Activated CD4-positive, alpha-beta T cell treated with anti-CD3 and anti-CD28 coated beads for 36 hours (primary cell): ENCODE measurements around the gene DUSP14. TPM values are rescaled to one million over a fixed set of nuclear protein-coding genes. Genes with fewer than 3 reads are reported as not detected.

Experiments
- ATAC-seq: fragments of 200-7000 bp; cut with Tn5 transposase; one replicate; pipeline ENCODE4 v1.10.0; 2021; ENCODE audit warnings: mild to moderate bottlenecking, moderate library complexity
- CTCF ChIA-PET: fragments of 350-600 bp; sonication (Branson Sonifier 250); formaldehyde crosslinking; loops from one replicate; lab custom pipeline; 2021; ENCODE audit warnings: antibody characterized with exemption; lab: Charles Lee
- POLR2A ChIA-PET: fragments of 350-600 bp; sonication (Branson Sonifier 250); formaldehyde crosslinking; loops from one replicate; lab custom pipeline; 2021; ENCODE audit warnings: antibody characterized with exemption, inconsistent platforms; lab: Charles Lee
- DNase-seq: peaks from one replicate; pipeline ENCODE4 v3.0.0-alpha.2; 2020
- H3K27ac Mint-ChIP-seq: one replicate; pipeline ENCODE4 v1.8.0; 2021; ENCODE audit warnings: mixed read lengths
- H3K27me3 Mint-ChIP-seq: one replicate; pipeline ENCODE4 v1.8.0; 2021; ENCODE audit warnings: mixed read lengths
- H3K36me3 Mint-ChIP-seq: one replicate; pipeline ENCODE4 v1.8.0; 2021; ENCODE audit warnings: low read depth, mixed read lengths
- H3K4me1 Mint-ChIP-seq: one replicate; pipeline ENCODE4 v1.8.0; 2021; ENCODE audit warnings: mixed read lengths
- H3K4me3 Mint-ChIP-seq: one replicate; pipeline ENCODE4 v1.8.0; 2021; ENCODE audit warnings: mild to moderate bottlenecking, moderate library complexity, mixed read lengths
- H3K9me3 Mint-ChIP-seq: one replicate; pipeline ENCODE4 v1.8.0; 2021; ENCODE audit warnings: low read depth, mixed read lengths
- intact Hi-C, 2 experiments: fragments of 100-400 bp; cut with DNase I in 1 of 2; cut with micrococcal nuclease in 1 of 2; formaldehyde crosslinking; loops; one replicate each; pipeline versions ENCODE4 v1.14.2 to v1.15.1; 2022 to 2024; cut with DNase I, micrococcal nuclease
- total RNA-seq, 2 experiments: library from RNA; stranded (reverse); gene quantifications; one replicate each; pipeline ENCODE4 v1.2.3, GENCODE V29; 2021

DUSP14 gene
- total RNA-seq, 2 experiments from 2014 or later: 11.9 to 13.1 TPM

- CTCF ChIA-PET: interaction anchor here (0.6 kb wide), 2 partner anchors 32 to 148 kb away, joined by 3 read pairs; no protein-coding TSS in a partner anchor
Measured at GRCh38 chr17:37465069-37465616, 24.5 kb upstream of the DUSP14 start.

GRCh38 chr17:37466471-37466870 lies 23.2 kb upstream of the DUSP14 start:
- DNase-seq: no peak
- intact Hi-C loops: no loop called here
- Mint-ChIP-seq H3K27me3 (no peaks in the 10 kb centered on the region), H3K4me1 (peaks cover 2% of the 10 kb centered on the region), H3K27ac (no peak overlapping the region), H3K4me3 (no peak overlapping the region), H3K36me3 (peaks cover 45% of the 10 kb centered on the region), H3K9me3 (no peaks in the 10 kb centered on the region)
- ATAC-seq: no peak
- CTCF ChIA-PET: no interaction called here
- POLR2A ChIA-PET: interaction anchor here (0.9 kb wide), 1 partner anchor 20 kb away, joined by 3 read pairs; no protein-coding TSS in a partner anchor

More at GRCh38 chr17:37465069-37465616, 24.5 kb upstream of the DUSP14 start:
- no peak for ATAC-seq
- Mint-ChIP-seq H3K4me1 (peaks cover 4% of the 10 kb centered on the region), H3K4me3 (no peak overlapping the region), H3K27ac (no peak overlapping the region), H3K9me3 (no peaks in the 10 kb centered on the region), H3K36me3 (peaks cover 40% of the 10 kb centered on the region), H3K27me3 (no peaks in the 10 kb centered on the region)
- intact Hi-C loops: no loop called here
- POLR2A ChIA-PET: no interaction called here
- DNase-seq: no peak

GRCh38 chr17:37470181-37470580 lies 19.5 kb upstream of the DUSP14 start:
- H3K27ac Mint-ChIP-seq: no peak overlapping the region
- no peaks in the 10 kb centered on the region for H3K9me3 Mint-ChIP-seq
- ATAC-seq (no peak), DNase-seq (no peak)
- no peaks in the 10 kb centered on the region for H3K27me3 Mint-ChIP-seq
- H3K36me3 Mint-ChIP-seq: peaks cover 48% of the 10 kb centered on the region
- H3K4me3 Mint-ChIP-seq: no peak overlapping the region
- ChIA-PET POLR2A (no interaction called here), CTCF (interaction anchor here (0.6 kb wide), 1 partner anchor 74 kb away, joined by 3 read pairs; no protein-coding TSS in a partner anchor)
- no peaks in the 10 kb centered on the region for H3K4me1 Mint-ChIP-seq
- intact Hi-C loops: no loop called here

- Mint-ChIP-seq H3K27ac (no peak overlapping the region), H3K9me3 (no peaks in the 10 kb centered on the region), H3K4me1 (no peaks in the 10 kb centered on the region), H3K27me3 (no peaks in the 10 kb centered on the region), H3K36me3 (peaks cover 47% of the 10 kb centered on the region), H3K4me3 (no peak overlapping the region)
- intact Hi-C loops: no loop called here
- CTCF ChIA-PET: interaction anchor here (1.0 kb wide), 1 partner anchor 29 kb away, joined by 4 read pairs; no protein-coding TSS in a partner anchor
- ATAC-seq: no peak
- no peak for DNase-seq
- POLR2A ChIA-PET: no interaction called here
Measured at GRCh38 chr17:37475731-37476420, 13.8 kb upstream of the DUSP14 start.

- Mint-ChIP-seq H3K4me3 (no peak overlapping the region), H3K9me3 (no peaks in the 10 kb centered on the region), H3K27ac (no peak overlapping the region), H3K4me1 (no peaks in the 10 kb centered on the region), H3K27me3 (no peaks in the 10 kb centered on the region), H3K36me3 (peaks cover 43% of the 10 kb centered on the region)
- no peak for ATAC-seq
- ChIA-PET CTCF (interaction anchor here (1.0 to 1.2 kb wide), 2 partner anchors 15 to 30 kb away, joined by 4 to 5 read pairs; no protein-coding TSS in a partner anchor), POLR2A (interaction anchor here (0.7 kb wide), 1 partner anchor 209 kb away, joined by 4 read pairs; no protein-coding TSS in a partner anchor)
- no peak for DNase-seq
- intact Hi-C loops: no loop called here
Measured at GRCh38 chr17:37476431-37477120, 13.1 kb upstream of the DUSP14 start.

- Mint-ChIP-seq H3K9me3 (no peaks in the 10 kb centered on the region), H3K27me3 (no peaks in the 10 kb centered on the region), H3K27ac (no peak overlapping the region), H3K4me1 (peaks cover 2% of the 10 kb centered on the region), H3K36me3 (peaks cover 40% of the 10 kb centered on the region), H3K4me3 (no peak overlapping the region)
- CTCF ChIA-PET: interaction anchor here (1.3 kb wide), 1 partner anchor 10 kb away, joined by 3 read pairs; no protein-coding TSS in a partner anchor
- no peak for DNase-seq
- ATAC-seq: no peak
- POLR2A ChIA-PET: no interaction called here
- intact Hi-C loops: no loop called here
Measured at GRCh38 chr17:37478187-37478586, 11.5 kb upstream of the DUSP14 start.

GRCh38 chr17:37479025-37479424 lies 10.7 kb upstream of the DUSP14 start:
- Mint-ChIP-seq H3K4me3 (no peak overlapping the region), H3K27me3 (no peaks in the 10 kb centered on the region), H3K9me3 (no peaks in the 10 kb centered on the region), H3K27ac (no peak overlapping the region), H3K36me3 (peaks cover 34% of the 10 kb centered on the region), H3K4me1 (peaks cover 9% of the 10 kb centered on the region)
- ChIA-PET POLR2A (no interaction called here), CTCF (interaction anchor here (1.3 to 1.9 kb wide), 2 partner anchors 9 to 13 kb away, joined by 3 to 5 read pairs; no protein-coding TSS in a partner anchor)
- ATAC-seq: no peak
- no peak for DNase-seq
- intact Hi-C loops: no loop called here

GRCh38 chr17:37480427-37480826 lies 9.3 kb upstream of the DUSP14 start:
- ChIA-PET CTCF (interaction anchor here (0.6 to 1.9 kb wide), 2 partner anchors 11 to 1563 kb away, joined by 3 to 5 read pairs; no protein-coding TSS in a partner anchor), POLR2A (no interaction called here)
- Mint-ChIP-seq H3K27ac (no peak overlapping the region), H3K36me3 (peaks cover 30% of the 10 kb centered on the region), H3K27me3 (no peaks in the 10 kb centered on the region), H3K4me3 (no peak overlapping the region), H3K9me3 (no peaks in the 10 kb centered on the region), H3K4me1 (peaks cover 9% of the 10 kb centered on the region)
- no peak for ATAC-seq
- no peak for DNase-seq
- intact Hi-C loops: no loop called here

GRCh38 chr17:37481001-37481665 lies 8.6 kb upstream of the DUSP14 start:
- POLR2A ChIA-PET: no interaction called here
- DNase-seq: no peak
- no peak for ATAC-seq
- H3K9me3 Mint-ChIP-seq: no peaks in the 10 kb centered on the region
- CTCF ChIA-PET: interaction anchor here (0.6 kb wide), 1 partner anchor 1564 kb away, joined by 3 read pairs; no protein-coding TSS in a partner anchor
- no peaks in the 10 kb centered on the region for H3K27me3 Mint-ChIP-seq
- H3K4me1 Mint-ChIP-seq: peaks cover 9% of the 10 kb centered on the region
- no peak overlapping the region for H3K27ac Mint-ChIP-seq
- intact Hi-C loops: no loop called here
- peaks cover 24% of the 10 kb centered on the region for H3K36me3 Mint-ChIP-seq
- no peak overlapping the region for H3K4me3 Mint-ChIP-seq

- H3K4me1 Mint-ChIP-seq: peaks cover 16% of the 10 kb centered on the region
- peak; percentile 57 for ATAC-seq
- intact Hi-C loops: no loop called here
- ChIA-PET POLR2A (no interaction called here), CTCF (interaction anchor here (0.7 to 1.0 kb wide), 3 partner anchors 34 to 135 kb away, joined by 3 read pairs; no protein-coding TSS in a partner anchor)
- H3K27ac Mint-ChIP-seq: peak overlapping the region; percentile 3
- H3K9me3 Mint-ChIP-seq: no peaks in the 10 kb centered on the region
- no peak overlapping the region for H3K4me3 Mint-ChIP-seq
- no peak for DNase-seq
- peaks cover 14% of the 10 kb centered on the region for H3K36me3 Mint-ChIP-seq
- H3K27me3 Mint-ChIP-seq: no peaks in the 10 kb centered on the region
Measured at GRCh38 chr17:37483311-37484039, 6.2 kb upstream of the DUSP14 start.
